ELF-1 (cell line): ENCODE data around the gene ALAD.
"Not testable (repeated sequence)": the region's sequence is repeated elsewhere in the genome, so short reads cannot be mapped to it uniquely, and the experiment has no call there.

Experiments used
- DNase-seq: peaks from one replicate; pipeline ENCODE4 v3.0.0-alpha.2; 2016; ENCODE audit warnings: low read depth, low spot score

ALAD gene

GRCh38 chr9:113401027-113401792 lies at the start of gene ALAD:
Gene ALAD, minus strand, starts transcription at chr9:113401284. Its CDS starts 7,725 bp downstream, at chr9:113393559.
- peak; percentile 100 for DNase-seq

- no peak for DNase-seq
Observed at GRCh38 chr9:113449376-113449775, 48.3 kb upstream of the ALAD start.

- peak; percentile 19 for DNase-seq
Observed at GRCh38 chr9:113446323-113446740, 45.2 kb upstream of the ALAD start.

GRCh38 chr9:113444736-113445135 lies 43.7 kb upstream of the ALAD start:
- DNase-seq: no peak

GRCh38 chr9:113437716-113438115 lies 36.6 kb upstream of the ALAD start:
- DNase-seq: not testable (repeated sequence)

GRCh38 chr9:113436728-113437515 lies 35.8 kb upstream of the ALAD start:
- DNase-seq: no peak

- no peak for DNase-seq
Observed at GRCh38 chr9:113431191-113431590, 30.1 kb upstream of the ALAD start.

- no peak for DNase-seq
Observed at GRCh38 chr9:113428062-113428615, 27.1 kb upstream of the ALAD start.

- no peak for DNase-seq
Observed at GRCh38 chr9:113427629-113428028, 26.5 kb upstream of the ALAD start.

GRCh38 chr9:113426701-113427100 lies 25.6 kb upstream of the ALAD start:
- DNase-seq: no peak

GRCh38 chr9:113425072-113425471 lies 24.0 kb upstream of the ALAD start:
- no peak for DNase-seq

GRCh38 chr9:113421726-113422125 lies 20.6 kb upstream of the ALAD start:
- no peak for DNase-seq

- DNase-seq: no peak
Observed at GRCh38 chr9:113417370-113417769, 16.3 kb upstream of the ALAD start.

- no peak for DNase-seq
Observed at GRCh38 chr9:113416149-113416721, 15.2 kb upstream of the ALAD start.

GRCh38 chr9:113410207-113410864 lies 9.3 kb upstream of the ALAD start, which contains the start of the genes C9orf43 and POLE3:
Gene C9orf43, plus strand, starts transcription at chr9:113410747. Its CDS starts 2,747 bp downstream, at chr9:113413494.
Gene POLE3, minus strand, starts transcription at chr9:113410675. Its CDS starts 382 bp downstream, at chr9:113410293.
- peak; percentile 97 for DNase-seq

- DNase-seq: no peak
Observed at GRCh38 chr9:113409883-113410206, 8.8 kb upstream of the ALAD start.

- DNase-seq: no peak
Observed at GRCh38 chr9:113409481-113409880, 8.4 kb upstream of the ALAD start.

GRCh38 chr9:113406873-113407511 lies 5.9 kb upstream of the ALAD start:
- DNase-seq: peak; percentile 69

- not testable (repeated sequence) for DNase-seq
Observed at GRCh38 chr9:113406353-113406752, 5.3 kb upstream of the ALAD start.

- DNase-seq: no peak
Observed at GRCh38 chr9:113403646-113404045, 2.6 kb upstream of the ALAD start.

- DNase-seq: peak; percentile 74
Observed at GRCh38 chr9:113399646-113400200, 1.4 kb downstream of the ALAD start.
